ENCODE data around the gene GNB4.

GNB4 gene

GRCh38 chr3:179451265-179452175, at the start of gene GNB4:
TSS of gene GNB4 (minus strand) at chr3:179451470. CDS start at chr3:179426200, 25,270 bp downstream.
- peak; percentile 72 for DNase-seq (ENCODE audit: extremely low spot score)
- TF ChIP-seq CTCF (IDR thresholded peaks at IDR 0.05; ENCODE audit: control extremely low read depth, extremely low read depth, low read depth, missing control alignments), result no peak
- ChIA-PET POLR2A (interaction anchor here (1.3 kb wide), 1 partner anchor 111 kb away, joined by 3 read pairs; the partner anchor contains the start of gene ACTL6A), CTCF (interaction anchor here (2.2 kb wide), 1 partner anchor 12 kb away, joined by 7 read pairs; no protein-coding TSS in a partner anchor)

- POLR2A ChIA-PET, result no interaction called here
- TF ChIP-seq CTCF (IDR thresholded peaks at IDR 0.05; ENCODE audit: control extremely low read depth, extremely low read depth, low read depth, missing control alignments), result no peak
- CTCF ChIA-PET, result interaction anchor here (1.2 kb wide), 1 partner anchor 9 kb away, joined by 3 read pairs; no protein-coding TSS in a partner anchor
- no peak for DNase-seq (ENCODE audit: extremely low spot score)
Observed at GRCh38 chr3:179495483-179495882, 44.2 kb upstream of the GNB4 start.

GRCh38 chr3:179493260-179493659, 42.0 kb upstream of the GNB4 start:
- TF ChIP-seq CTCF (IDR thresholded peaks at IDR 0.05; ENCODE audit: control extremely low read depth, extremely low read depth, low read depth, missing control alignments), result no peak
- CTCF ChIA-PET, result interaction anchor here (1.0 kb wide), 1 partner anchor 12 kb away, joined by 3 read pairs; no protein-coding TSS in a partner anchor
- POLR2A ChIA-PET, result no interaction called here
- no peak for DNase-seq (ENCODE audit: extremely low spot score)

- CTCF ChIA-PET, result interaction anchor here (0.6 to 1.3 kb wide), 2 partner anchors 12 to 436 kb away, joined by 3 read pairs; no protein-coding TSS in a partner anchor
- POLR2A ChIA-PET, result no interaction called here
- TF ChIP-seq CTCF (IDR thresholded peaks at IDR 0.05; ENCODE audit: control extremely low read depth, extremely low read depth, low read depth, missing control alignments), result no peak
- no peak for DNase-seq (ENCODE audit: extremely low spot score)
Observed at GRCh38 chr3:179488213-179488612, 36.9 kb upstream of the GNB4 start.

GRCh38 chr3:179486806-179487205, 35.5 kb upstream of the GNB4 start:
- TF ChIP-seq CTCF (IDR thresholded peaks at IDR 0.05; ENCODE audit: control extremely low read depth, extremely low read depth, low read depth, missing control alignments), result no peak
- no peak for DNase-seq (ENCODE audit: extremely low spot score)
- POLR2A ChIA-PET, result no interaction called here
- CTCF ChIA-PET, result no interaction called here

GRCh38 chr3:179482857-179483256, 31.6 kb upstream of the GNB4 start:
- CTCF ChIA-PET, result no interaction called here

More at GRCh38 chr3:179482857-179483256, 31.6 kb upstream of the GNB4 start:
- DNase-seq (ENCODE audit: extremely low spot score), result no peak
- TF ChIP-seq CTCF (IDR thresholded peaks at IDR 0.05; ENCODE audit: control extremely low read depth, extremely low read depth, low read depth, missing control alignments), result no peak
- POLR2A ChIA-PET, result no interaction called here

Measured in GM10248 (cell line).